HCT116 (cell line): ENCODE data around the gene PRAMEF1. TPM values are rescaled to one million over a fixed set of nuclear protein-coding genes. Genes with fewer than 3 reads are reported as not detected.
"Not testable (repeated sequence)": the region's sequence is repeated elsewhere in the genome, so short reads cannot be mapped to it uniquely, and the experiment has no call there.

Experiments
- ATAC-seq: fragments of 200-7000 bp; cut with Tn5 transposase; 2 replicates; pipeline ENCODE4 v1.9.1; 2020; ENCODE audit warnings: mild to moderate bottlenecking, moderate library complexity
- Bru-seq: library from RNA; stranded (reverse); fragments of 400-500 nt; gene quantifications from one replicate; lab custom pipeline; 2021; lab: Mats Ljungman, UMichigan
- BruChase-seq, 2 experiments: library from RNA; stranded (reverse); fragments of 400-500 nt; gene quantifications; one replicate each; lab custom pipeline; 2021; lab: Mats Ljungman, UMichigan
- BruUV-seq: library from RNA; stranded (reverse); fragments of 400-500 nt; replicated peaks from 2 replicates; lab custom pipeline; 2021; lab: Mats Ljungman, UMichigan
- CTCF ChIA-PET: fragments of 300-600 bp; sonication (Branson Sonifier 250); formaldehyde crosslinking; loops from one replicate; lab custom pipeline; 2021; ENCODE audit warnings: antibody characterized with exemption; lab: Charles Lee
- POLR2A ChIA-PET: fragments of 300-600, 350-600 bp; sonication (Branson Sonifier 250); formaldehyde crosslinking; loops from one replicate; lab custom pipeline; 2021; ENCODE audit warnings: antibody characterized with exemption; lab: Charles Lee
- RAD21 ChIA-PET, 2 experiments: fragments of 300-600 bp; sonication (Branson Sonifier 250); formaldehyde crosslinking; loops; one replicate each; lab custom pipeline; 2023; ENCODE audit warnings: low total read pairs in 2 of 2; ENCODE audit not compliant: uncharacterized antibody in 2 of 2, unreplicated experiment in 2 of 2, low non-redundant PET in 1 of 2; lab: Charles Lee
- DNase-seq: peaks from one replicate; pipeline ENCODE4 v3.0.0-alpha.2; 2010; ENCODE audit warnings: low read depth, low spot score
- H2AFZ ChIP-seq: fragments of 200-600 bp; shearing (Covaris generic), sonication (generic); 2 replicates; pipeline ENCODE4 v1.6.1; 2017; ENCODE audit warnings: low read depth, mixed run types, mixed read lengths, antibody characterized with exemption, low read length; ENCODE audit not compliant: poor library complexity, severe bottlenecking
- H3K27ac ChIP-seq: 2 replicates; pipeline ENCODE4 v1.5.1; 2012; ENCODE audit warnings: low read depth, low read length
- H3K27me3 ChIP-seq: fragments of 200-600 bp; sonication (generic); 2 replicates; pipeline ENCODE4 v1.6.1; 2016; ENCODE audit warnings: mixed run types, low read length, mixed read lengths; ENCODE audit not compliant: insufficient read depth
- H3K36me3 ChIP-seq, 2 experiments: fragments of 200-500 bp in 1 of 2; fragments of 200-600 bp in 1 of 2; sonication (Bioruptor generic) in 1 of 2; sonication (generic) in 1 of 2; 2 replicates each; pipeline versions ENCODE4 v1.5.1 to v1.6.1; 2014 to 2016; ENCODE audit warnings: low read length in 2 of 2, inconsistent platforms in 1 of 2, mixed read lengths in 1 of 2, mixed run types in 1 of 2; ENCODE audit not compliant: insufficient read depth in 2 of 2, control insufficient read depth in 1 of 2
- H3K4me1 ChIP-seq, 2 experiments: fragments of 200-600 bp in 1 of 2; sonication (generic) in 1 of 2; 2 replicates each; pipeline versions ENCODE4 v1.5.1 to v1.6.1; 2012 to 2017; ENCODE audit warnings: low read length in 2 of 2, inconsistent platforms in 1 of 2, mild to moderate bottlenecking in 1 of 2, mixed read lengths in 1 of 2, mixed run types in 1 of 2, moderate library complexity in 1 of 2; ENCODE audit not compliant: insufficient read depth in 2 of 2, control insufficient read depth in 1 of 2
- H3K4me2 ChIP-seq: fragments of 200-600 bp; sonication (generic); 2 replicates; pipeline ENCODE4 v1.6.1; 2017; ENCODE audit warnings: mixed run types, low read length, mixed read lengths
- H3K4me3 ChIP-seq, 2 experiments: fragments of 200-600 bp in 1 of 2; sonication (generic) in 1 of 2; replicated peaks in 1 of 2; 2 replicates each; pipeline ENCODE4 v1.5.1; 2011 to 2016; ENCODE audit warnings: low read length in 2 of 2, control low read depth in 1 of 2, low read depth in 1 of 2, mild to moderate bottlenecking in 1 of 2, mixed read lengths in 1 of 2, mixed run types in 1 of 2
- H3K79me2 ChIP-seq: fragments of 200-600 bp; sonication (generic); 2 replicates; pipeline ENCODE4 v1.6.1; 2017; ENCODE audit warnings: mild to moderate bottlenecking, mixed run types, low read length, moderate library complexity, mixed read lengths; ENCODE audit not compliant: insufficient read depth
- H3K9ac ChIP-seq: fragments of 200-600 bp; sonication (generic); 2 replicates; pipeline ENCODE4 v1.6.1; 2016; ENCODE audit warnings: low read length, mixed read lengths
- H3K9me2 ChIP-seq: fragments of 200-600 bp; sonication (generic), shearing (Covaris generic); 2 replicates; pipeline ENCODE4 v1.6.1; 2017; ENCODE audit warnings: mixed run types, mild to moderate bottlenecking, moderate library complexity; ENCODE audit not compliant: insufficient read depth
- H3K9me3 ChIP-seq, 2 experiments: fragments of 200-500 bp in 1 of 2; fragments of 200-600 bp in 1 of 2; sonication (Bioruptor generic) in 1 of 2; sonication (generic) in 1 of 2; 2 replicates each; pipeline ENCODE4 v1.6.1; 2014 to 2017; ENCODE audit warnings: low read length in 2 of 2, mixed read lengths in 2 of 2, inconsistent platforms in 1 of 2, low read depth in 1 of 2, mild to moderate bottlenecking in 1 of 2, mixed run types in 1 of 2, moderate library complexity in 1 of 2; ENCODE audit not compliant: control insufficient read depth in 1 of 2, insufficient read depth in 1 of 2
- H4K20me1 ChIP-seq: fragments of 200-600 bp; sonication (generic), shearing (Covaris generic); 2 replicates; pipeline ENCODE4 v1.6.1; 2017; ENCODE audit warnings: mixed run types, mild to moderate bottlenecking, moderate library complexity; ENCODE audit not compliant: insufficient read depth
- ATF3 ChIP-seq: IDR thresholded peaks from 2 replicates; pipeline ENCODE4 v1.6.1; 2012
- CBX3 ChIP-seq: IDR thresholded peaks from 2 replicates; pipeline ENCODE4 v1.6.1; 2012; ENCODE audit warnings: low read depth
- CEBPB ChIP-seq: IDR thresholded peaks from 2 replicates; pipeline ENCODE4 v1.6.1; 2012; ENCODE audit warnings: low read depth
- EGR1 ChIP-seq: IDR thresholded peaks from 2 replicates; pipeline ENCODE4 v1.6.1; 2012; ENCODE audit warnings: low read depth
- EZH2phosphoT487 ChIP-seq: fragments of 200-600 bp; IDR thresholded peaks from 2 replicates; pipeline ENCODE4 v1.6.1; 2018; ENCODE audit warnings: antibody characterized with exemption, borderline replicate concordance
- FOSL1 ChIP-seq: IDR thresholded peaks from 2 replicates; pipeline ENCODE4 v1.6.1; 2012; ENCODE audit warnings: low read depth
- JUND ChIP-seq: IDR thresholded peaks from 2 replicates; pipeline ENCODE4 v1.6.1; 2012
- MAX ChIP-seq: IDR thresholded peaks from 2 replicates; pipeline ENCODE4 v1.6.1; 2012
- POLR2A ChIP-seq: IDR thresholded peaks from 2 replicates; pipeline ENCODE4 v1.7.0; 2011; ENCODE audit warnings: borderline replicate concordance; ENCODE audit not compliant: insufficient read depth, insufficient read length; ENCODE audit errors: extremely low read depth
- SP1 ChIP-seq: IDR thresholded peaks from 2 replicates; pipeline ENCODE4 v1.6.1; 2012; ENCODE audit warnings: low read depth
- TCF7L2 ChIP-seq: IDR thresholded peaks from 2 replicates; pipeline ENCODE4 v1.7.0; 2011; ENCODE audit warnings: borderline replicate concordance, inconsistent platforms; ENCODE audit not compliant: insufficient read depth, insufficient read length; ENCODE audit errors: extremely low read depth
- ZBTB33 ChIP-seq: IDR thresholded peaks from 2 replicates; pipeline ENCODE4 v1.6.1; 2011; ENCODE audit warnings: mild to moderate bottlenecking, low read length, moderate library complexity; ENCODE audit not compliant: insufficient replicate concordance; ENCODE audit errors: extremely low read depth
- intact Hi-C: fragments of 100-400 bp; cut with micrococcal nuclease; formaldehyde crosslinking; loops from 2 replicates; pipeline ENCODE4 v1.10.0; 2022
- long read RNA-seq: library from polyadenylated mRNA; unstranded; transcript quantifications from one replicate; pipeline ENCODE4 v2.0.0, GENCODE V29; 2021; ENCODE audit not compliant: unreplicated experiment
- polyA plus RNA-seq: library from polyadenylated mRNA; unstranded; fragments of >200 nt; gene quantifications from 2 replicates; pipeline ENCODE4 v1.2.1, GENCODE V29; 2012; ENCODE audit warnings: missing spikeins
- total RNA-seq: library from RNA; stranded (reverse); gene quantifications from one replicate; pipeline ENCODE4 v1.2.1, GENCODE V29; 2021; ENCODE audit not compliant: unreplicated experiment

The PRAMEF1 gene
- total RNA-seq (not detected), Bru-seq, nascent RNA (not detected), BruChase-seq, experiment 1, labeled RNA remaining after a 6-hour chase (not detected), BruChase-seq, experiment 2, labeled RNA remaining after a 2-hour chase (not detected)
- polyA plus RNA-seq: not detected in 2 replicates
- long read RNA-seq: 0 reads

- H3K4me2 ChIP-seq, DNase-seq, RAD21 ChIA-PET, H3K27ac ChIP-seq, H3K9me3 ChIP-seq, intact Hi-C loops, BruUV-seq, POLR2A ChIA-PET, H4K20me1 ChIP-seq, H2AFZ ChIP-seq, H3K36me3 ChIP-seq, H3K4me1 ChIP-seq, H3K27me3 ChIP-seq, H3K79me2 ChIP-seq, CTCF ChIA-PET, ATAC-seq, H3K9me2 ChIP-seq, H3K9ac ChIP-seq, H3K4me3 ChIP-seq: not testable (repeated sequence)
These were observed at the start of gene PRAMEF1 for GRCh38 chr1:12791097-12791496. Gene PRAMEF1, plus strand, starts transcription at chr1:12791397. Its CDS starts 1,831 bp downstream, at chr1:12793228.

- ChIA-PET RAD21 (interaction anchor here in 1 of 2 experiments (0.5 kb wide), 1 partner anchor 283 kb away, joined by 3 read pairs; no protein-coding TSS in a partner anchor), CTCF (no interaction called here)
- Histone ChIP-seq H3K9ac (no peak overlapping the region), H3K9me2 (no peaks in the 10 kb centered on the region), H3K4me3 (no peak overlapping the region), H3K79me2 (no peaks in the 10 kb centered on the region), H2AFZ (no peak overlapping the region), H3K9me3 (no peaks in the 10 kb centered on the region), H3K4me2 (no peak overlapping the region), H3K4me1 (no peaks in the 10 kb centered on the region), H4K20me1 (no peaks in the 10 kb centered on the region), H3K27ac (no peak overlapping the region)
- intact Hi-C loops: no loop called here
- no TSS peak for BruUV-seq
- DNase-seq: no peak
- TF ChIP-seq EGR1 (no peak), ZBTB33 (no peak), FOSL1 (no peak), SP1 (no peak), EZH2phosphoT487 (no peak), CEBPB (no peak), POLR2A (no peak), MAX (no peak), JUND (no peak), CBX3 (no peak), TCF7L2 (no peak), ATF3 (no peak)
- TF ChIP-seq, all 23 proteins: peak for 0
- Histone ChIP-seq H3K27me3 (peaks cover 12% of the 10 kb centered on the region), H3K36me3 (no peaks in the 10 kb centered on the region)
- no peak for ATAC-seq
- POLR2A ChIA-PET: no interaction called here
These were observed 49.3 kb upstream of the PRAMEF1 start for GRCh38 chr1:12741946-12742345.
